ENCODE data around the gene MGMT. TPM values are rescaled to one million over a fixed set of nuclear protein-coding genes. Genes with fewer than 3 reads are reported as not detected.

MGMT gene
- total RNA-seq, 2 experiments from 2014 or later: 9.0 to 9.6 TPM

DNA sequence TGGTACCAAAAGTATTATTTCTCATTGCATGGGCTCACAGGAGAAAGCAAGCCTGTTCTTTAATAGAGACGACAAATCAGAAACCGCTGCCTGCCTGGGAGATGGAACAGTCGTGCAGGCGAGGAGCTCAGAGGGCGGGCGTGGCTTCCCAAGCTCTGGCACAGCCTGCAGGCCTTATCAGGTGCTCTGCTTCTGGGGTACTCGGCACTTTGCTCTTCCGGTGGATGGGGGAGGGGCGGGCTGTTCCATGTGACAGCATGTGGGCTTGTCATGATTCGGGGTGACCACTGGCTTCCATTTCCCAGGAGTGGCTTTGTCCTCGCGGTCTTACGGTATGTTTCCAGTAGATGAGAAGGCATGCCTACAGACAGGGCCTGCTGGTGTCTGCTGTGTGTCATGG lies 228.6 kb downstream of the MGMT start:
- no peaks in the 10 kb centered on the region for H3K36me3 Mint-ChIP-seq (ENCODE audit: low read depth)
- no peak overlapping the region for H3K27ac ChIP-seq (ENCODE audit: low read depth in 1 of 2, low read length in 2 of 2)
- no peak for DNase-seq

DNA sequence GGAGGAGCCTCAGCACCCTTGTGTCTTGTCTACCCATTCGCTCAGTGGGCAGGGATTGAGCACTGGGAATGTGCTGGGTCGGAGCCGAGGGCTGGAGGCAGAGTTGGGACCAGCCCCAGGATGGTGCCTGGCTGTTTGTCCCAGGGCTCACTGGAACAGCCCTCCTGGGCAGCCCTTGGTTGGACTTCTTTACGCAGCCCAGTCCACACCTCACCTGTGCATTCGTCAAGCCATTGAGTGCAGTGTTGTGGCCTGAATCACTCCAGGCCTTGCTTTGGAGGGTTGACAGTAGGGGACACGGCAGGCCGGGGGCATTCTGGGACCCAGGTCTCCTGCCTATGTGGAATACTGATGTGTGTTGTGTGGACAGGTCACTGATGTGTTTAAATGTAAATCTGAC lies 229.6 kb downstream of the MGMT start:
- no peak overlapping the region for H3K27ac Mint-ChIP-seq
- Histone ChIP-seq H3K36me3 (ENCODE audit: insufficient read depth, low read length) (no peaks in the 10 kb centered on the region), H3K4me1 (ENCODE audit: insufficient read depth, low read length) (no peaks in the 10 kb centered on the region), H3K27me3 (ENCODE audit: control insufficient read depth in 1 of 2, insufficient read depth in 2 of 2, low read length in 2 of 2) (no peaks in the 10 kb centered on the region), H3K27ac (ENCODE audit: low read depth in 1 of 2, low read length in 2 of 2) (no peak overlapping the region), H3K4me3 (ENCODE audit: low read length) (no peak overlapping the region), H3K9me3 (ENCODE audit: control insufficient read depth in 1 of 2, insufficient read depth in 1 of 2, low read length in 2 of 2) (no peaks in the 10 kb centered on the region)
- ChIA-PET CTCF (no interaction called here), POLR2A (no interaction called here)
- no peaks in the 10 kb centered on the region for H3K36me3 Mint-ChIP-seq (ENCODE audit: low read depth)
- DNase-seq: no peak
- no peaks in the 10 kb centered on the region for H3K4me1 Mint-ChIP-seq (ENCODE audit: low read depth)
- no peaks in the 10 kb centered on the region for H3K9me3 Mint-ChIP-seq
- H3K4me3 Mint-ChIP-seq: no peak overlapping the region
- TF ChIP-seq, protein P1, sequence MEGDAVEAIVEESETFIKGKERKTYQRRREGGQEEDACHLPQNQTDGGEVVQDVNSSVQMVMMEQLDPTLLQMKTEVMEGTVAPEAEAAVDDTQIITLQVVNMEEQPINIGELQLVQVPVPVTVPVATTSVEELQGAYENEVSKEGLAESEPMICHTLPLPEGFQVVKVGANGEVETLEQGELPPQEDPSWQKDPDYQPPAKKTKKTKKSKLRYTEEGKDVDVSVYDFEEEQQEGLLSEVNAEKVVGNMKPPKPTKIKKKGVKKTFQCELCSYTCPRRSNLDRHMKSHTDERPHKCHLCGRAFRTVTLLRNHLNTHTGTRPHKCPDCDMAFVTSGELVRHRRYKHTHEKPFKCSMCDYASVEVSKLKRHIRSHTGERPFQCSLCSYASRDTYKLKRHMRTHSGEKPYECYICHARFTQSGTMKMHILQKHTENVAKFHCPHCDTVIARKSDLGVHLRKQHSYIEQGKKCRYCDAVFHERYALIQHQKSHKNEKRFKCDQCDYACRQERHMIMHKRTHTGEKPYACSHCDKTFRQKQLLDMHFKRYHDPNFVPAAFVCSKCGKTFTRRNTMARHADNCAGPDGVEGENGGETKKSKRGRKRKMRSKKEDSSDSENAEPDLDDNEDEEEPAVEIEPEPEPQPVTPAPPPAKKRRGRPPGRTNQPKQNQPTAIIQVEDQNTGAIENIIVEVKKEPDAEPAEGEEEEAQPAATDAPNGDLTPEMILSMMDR (IDR thresholded peaks at IDR 0.05): no peak
- no peak for ATAC-seq (ENCODE audit: poor library complexity)
- H3K27me3 Mint-ChIP-seq: no peaks in the 10 kb centered on the region
- intact Hi-C loops (cut with DNase I, micrococcal nuclease): no loop called here

More for the DNA sequence above, 228.6 kb downstream of the MGMT start:
- intact Hi-C loops (cut with DNase I, micrococcal nuclease): no loop called here
- Histone ChIP-seq H3K9me3 (ENCODE audit: control insufficient read depth in 1 of 2, insufficient read depth in 1 of 2, low read length in 2 of 2) (peaks cover 0 to 6% of the 10 kb centered on the region in 2 experiments), H3K4me1 (ENCODE audit: insufficient read depth, low read length) (no peaks in the 10 kb centered on the region), H3K4me3 (ENCODE audit: low read length) (no peak overlapping the region), H3K36me3 (ENCODE audit: insufficient read depth, low read length) (no peaks in the 10 kb centered on the region), H3K27me3 (ENCODE audit: control insufficient read depth in 1 of 2, insufficient read depth in 2 of 2, low read length in 2 of 2) (no peaks in the 10 kb centered on the region)
- CTCF ChIA-PET: no interaction called here
- TF ChIP-seq, protein P1 (IDR thresholded peaks at IDR 0.05): no peak
- Mint-ChIP-seq H3K27me3 (no peaks in the 10 kb centered on the region), H3K4me3 (no peak overlapping the region), H3K9me3 (no peaks in the 10 kb centered on the region), H3K4me1 (ENCODE audit: low read depth) (no peaks in the 10 kb centered on the region), H3K27ac (no peak overlapping the region)
- POLR2A ChIA-PET: interaction anchor here (0.7 kb wide), 1 partner anchor 894 kb away, joined by 3 read pairs; no protein-coding TSS in a partner anchor
- no peak for ATAC-seq (ENCODE audit: poor library complexity)

DNA sequence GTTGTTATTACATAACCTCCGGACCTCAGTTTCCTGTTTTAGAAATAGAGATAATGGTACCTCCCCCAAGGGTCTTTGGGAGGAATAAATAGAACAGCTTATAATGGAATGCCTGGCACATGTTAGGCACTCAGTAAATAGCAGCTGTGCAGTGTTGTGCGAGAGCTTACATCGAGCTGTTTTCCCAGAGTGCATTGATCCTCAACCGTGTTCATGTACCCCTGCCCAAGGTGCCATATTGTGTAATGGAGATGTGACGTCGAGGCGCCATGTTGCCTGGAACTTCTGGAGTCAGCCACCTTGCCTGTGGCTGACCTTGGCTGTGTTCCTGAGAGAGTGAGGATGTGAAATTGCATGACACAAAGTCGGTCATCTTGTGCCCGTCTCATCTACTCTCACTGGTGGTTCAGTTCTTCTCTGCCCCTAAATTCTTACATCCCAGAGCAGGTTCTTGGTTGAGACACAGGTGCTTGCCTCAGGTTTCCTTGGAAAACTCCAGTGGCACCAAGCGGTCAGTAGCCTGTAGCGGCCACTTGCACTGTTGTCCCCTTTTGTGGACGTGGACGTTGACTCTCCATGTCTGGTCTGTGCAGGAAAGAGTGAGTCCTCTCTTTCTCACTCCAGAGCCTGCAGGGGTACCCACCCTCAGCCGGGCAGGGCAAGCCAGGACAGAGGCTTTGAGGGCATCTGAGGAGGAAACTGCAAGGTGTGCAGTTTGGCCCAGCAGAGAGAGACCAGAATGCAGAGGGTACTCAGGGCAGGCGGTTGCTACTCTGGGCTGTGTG lies 230.6 kb downstream of the MGMT start:
- ATAC-seq (ENCODE audit: poor library complexity) (no peak), DNase-seq (no peak)
- Histone ChIP-seq H3K4me1 (ENCODE audit: insufficient read depth, low read length) (no peaks in the 10 kb centered on the region), H3K36me3 (ENCODE audit: insufficient read depth, low read length) (no peaks in the 10 kb centered on the region), H3K27ac (ENCODE audit: low read depth in 1 of 2, low read length in 2 of 2) (no peak overlapping the region), H3K27me3 (ENCODE audit: control insufficient read depth in 1 of 2, insufficient read depth in 2 of 2, low read length in 2 of 2) (no peaks in the 10 kb centered on the region), H3K9me3 (ENCODE audit: control insufficient read depth in 1 of 2, insufficient read depth in 1 of 2, low read length in 2 of 2) (no peaks in the 10 kb centered on the region), H3K4me3 (ENCODE audit: low read length) (no peak overlapping the region)
- POLR2A ChIA-PET: no interaction called here
- TF ChIP-seq, protein P1 (IDR thresholded peaks at IDR 0.05): no peak
- Mint-ChIP-seq H3K4me1 (ENCODE audit: low read depth) (no peaks in the 10 kb centered on the region), H3K27me3 (no peaks in the 10 kb centered on the region), H3K27ac (no peak overlapping the region), H3K4me3 (no peak overlapping the region), H3K9me3 (no peaks in the 10 kb centered on the region), H3K36me3 (ENCODE audit: low read depth) (no peaks in the 10 kb centered on the region)
- intact Hi-C loops (cut with DNase I, micrococcal nuclease): no loop called here
- CTCF ChIA-PET: no interaction called here
